Fibroblast of pulmonary artery (primary cell): ENCODE results near the gene MOB3A.

Source experiments
- DNase-seq: peaks from one replicate; pipeline ENCODE4 v3.0.0-alpha.2; 2010; ENCODE audit warnings: low read depth
- H3K4me3 ChIP-seq: replicated peaks from 2 replicates; pipeline ENCODE4 v1.5.1; 2011; ENCODE audit warnings: low read depth, mild to moderate bottlenecking, control low read depth, low read length, moderate library complexity
- TF ChIP-seq, protein P1 (sequence below): IDR thresholded peaks from 2 replicates; pipeline ENCODE4 v1.5.1; 2011; ENCODE audit warnings: mild to moderate bottlenecking, control low read depth, low read length, inconsistent platforms; ENCODE audit errors: missing control alignments

Gene MOB3A

GRCh38 chr19:2057484-2058469 lies 38.3 kb downstream of the MOB3A start:
- TF ChIP-seq, protein P1, sequence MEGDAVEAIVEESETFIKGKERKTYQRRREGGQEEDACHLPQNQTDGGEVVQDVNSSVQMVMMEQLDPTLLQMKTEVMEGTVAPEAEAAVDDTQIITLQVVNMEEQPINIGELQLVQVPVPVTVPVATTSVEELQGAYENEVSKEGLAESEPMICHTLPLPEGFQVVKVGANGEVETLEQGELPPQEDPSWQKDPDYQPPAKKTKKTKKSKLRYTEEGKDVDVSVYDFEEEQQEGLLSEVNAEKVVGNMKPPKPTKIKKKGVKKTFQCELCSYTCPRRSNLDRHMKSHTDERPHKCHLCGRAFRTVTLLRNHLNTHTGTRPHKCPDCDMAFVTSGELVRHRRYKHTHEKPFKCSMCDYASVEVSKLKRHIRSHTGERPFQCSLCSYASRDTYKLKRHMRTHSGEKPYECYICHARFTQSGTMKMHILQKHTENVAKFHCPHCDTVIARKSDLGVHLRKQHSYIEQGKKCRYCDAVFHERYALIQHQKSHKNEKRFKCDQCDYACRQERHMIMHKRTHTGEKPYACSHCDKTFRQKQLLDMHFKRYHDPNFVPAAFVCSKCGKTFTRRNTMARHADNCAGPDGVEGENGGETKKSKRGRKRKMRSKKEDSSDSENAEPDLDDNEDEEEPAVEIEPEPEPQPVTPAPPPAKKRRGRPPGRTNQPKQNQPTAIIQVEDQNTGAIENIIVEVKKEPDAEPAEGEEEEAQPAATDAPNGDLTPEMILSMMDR, result no peak
- no peak for DNase-seq
- no peak overlapping the region for H3K4me3 ChIP-seq

DNA sequence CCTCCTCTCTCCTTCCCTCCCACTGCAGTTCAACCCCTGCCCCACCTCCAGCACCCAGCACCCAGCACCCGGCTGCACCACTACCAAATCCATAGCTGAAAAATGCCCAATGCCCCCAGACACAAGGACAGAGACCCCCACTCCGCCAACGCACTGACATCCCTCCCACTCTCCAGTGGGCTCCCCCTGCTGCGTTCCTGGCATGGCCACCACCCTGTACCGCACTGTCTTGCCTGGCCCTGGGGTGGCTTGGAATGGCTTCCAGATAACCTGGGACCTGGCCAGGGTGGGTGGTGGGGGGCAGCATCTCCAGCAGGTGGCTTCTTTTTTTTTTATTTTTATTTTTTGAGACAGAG lies 39.3 kb downstream of the MOB3A start:
- TF ChIP-seq, protein P1, result no peak
- DNase-seq, result no peak
- H3K4me3 ChIP-seq, result no peak overlapping the region

- H3K4me3 ChIP-seq, result no peak overlapping the region
- DNase-seq, result peak; percentile 80
- TF ChIP-seq, protein P1, result no peak
Observed at GRCh38 chr19:2055931-2056836, 39.9 kb downstream of the MOB3A start.

- no peak for DNase-seq
- TF ChIP-seq, protein P1, result no peak
- no peak overlapping the region for H3K4me3 ChIP-seq
Observed at GRCh38 chr19:2054763-2055162, 41.4 kb downstream of the MOB3A start.

DNA sequence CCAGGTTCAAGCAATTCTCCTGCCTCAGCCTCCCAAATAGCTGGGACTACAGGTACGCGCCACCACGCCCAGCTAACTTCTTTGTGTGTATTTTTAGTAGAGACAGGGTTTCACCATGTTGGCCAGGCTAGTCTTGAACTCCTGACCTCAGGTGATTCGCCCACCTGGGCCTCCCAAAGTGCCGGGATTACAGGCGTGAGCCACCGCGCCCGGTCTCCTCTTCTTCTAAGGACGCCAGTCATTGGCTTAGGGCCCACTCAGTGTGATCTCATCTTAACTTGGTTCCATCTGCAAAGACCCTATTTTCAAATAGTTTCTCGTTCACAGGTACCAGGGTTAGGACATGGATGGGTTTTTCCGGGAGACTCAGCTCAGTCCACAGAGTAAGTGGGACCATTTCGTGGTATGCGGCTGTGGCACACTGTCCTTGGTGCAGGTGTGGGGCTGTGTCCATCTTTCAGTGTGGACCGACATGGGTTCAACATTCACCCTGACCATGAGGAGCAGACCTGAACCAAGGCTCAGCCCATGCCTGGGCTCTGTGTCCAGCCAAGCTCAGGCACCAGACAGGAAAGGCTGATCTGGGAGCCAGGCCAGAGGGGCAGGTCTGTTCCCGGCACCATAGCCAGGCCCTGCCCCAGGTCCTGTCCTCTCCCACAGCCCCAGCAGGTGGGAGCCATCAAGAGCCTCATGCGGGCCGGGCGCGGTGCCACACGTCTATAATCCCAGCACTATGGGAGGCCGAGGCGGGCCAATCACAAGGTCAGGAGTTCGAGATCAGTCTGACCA lies 42.3 kb downstream of the MOB3A start:
- TF ChIP-seq, protein P1, result no peak
- peak; percentile 95 for DNase-seq
- no peak overlapping the region for H3K4me3 ChIP-seq
